ENCODE data around the gene KIAA1755.
A peak's percentile ranks its signal among the peaks of the same experiment; 100 is the strongest.

Gene KIAA1755

GRCh38 chr20:38164069-38164468, 96.5 kb downstream of the KIAA1755 start:
- H2BK15ac ChIP-seq (ENCODE audit: low read depth, poor library complexity, severe bottlenecking), result no peak overlapping the region
- H3K4me2 ChIP-seq (ENCODE audit: low read length, poor library complexity, severe bottlenecking), result no peak overlapping the region
- H3K9ac ChIP-seq (ENCODE audit: low read length), result no peak overlapping the region
- no peak overlapping the region for H2AFZ ChIP-seq (ENCODE audit: low read depth, low read length)
- H3K4me3 ChIP-seq (ENCODE audit: insufficient read depth in 1 of 2, low read depth in 1 of 2, low read length in 2 of 2), result peak overlapping the region in 1 of 2 experiments; percentile 30
- peak overlapping the region; percentile 27 for H2BK120ac ChIP-seq (ENCODE audit: low read depth, low read length)
- H2BK12ac ChIP-seq (ENCODE audit: low read length in 2 of 2), result peak overlapping the region in 1 of 2 experiments; percentile 29
- peak overlapping the region in 1 of 2 experiments; percentile 30 for H3K14ac ChIP-seq (ENCODE audit: low read length in 2 of 2)
- H3K36me3 ChIP-seq (ENCODE audit: control insufficient read depth in 1 of 2, insufficient read depth in 2 of 2, low read depth in 1 of 2, low read length in 2 of 2), result no peaks in the 10 kb centered on the region
- no peak overlapping the region for H2BK5ac ChIP-seq (ENCODE audit: low read depth, low read length, poor library complexity, severe bottlenecking)
- H3K27ac ChIP-seq (ENCODE audit: low read length, poor library complexity, severe bottlenecking), result no peak overlapping the region
- H4K91ac ChIP-seq (ENCODE audit: low read length), result peak overlapping the region; percentile 21
- no peak overlapping the region for H4K8ac ChIP-seq (ENCODE audit: low read length)
- no peak overlapping the region for H2AK5ac ChIP-seq (ENCODE audit: low read length, severe bottlenecking)
- H3K23ac ChIP-seq (ENCODE audit: low read length in 2 of 2), result no peak overlapping the region
- WGBS, result 97% methylated on average over 5 of the region's 5 CpGs
- peak overlapping the region in 1 of 2 experiments; percentile 52 for H3K4ac ChIP-seq (ENCODE audit: low read depth in 1 of 2, low read length in 2 of 2)
- H3K27me3 ChIP-seq (ENCODE audit: control insufficient read depth in 1 of 2, insufficient read depth in 1 of 2, low read length in 2 of 2), result peaks cover 0 to 5% of the 10 kb centered on the region in 2 experiments
- H3K18ac ChIP-seq (ENCODE audit: low read depth in 1 of 2, low read length in 2 of 2), result peak overlapping the region; percentile 40 to 51
- DNase-seq, result no peak
- H3K4me1 ChIP-seq (ENCODE audit: control insufficient read depth, insufficient read depth, low read depth, low read length), result peaks cover 27% of the 10 kb centered on the region
- H3K79me1 ChIP-seq (replicated peaks; ENCODE audit: low read length, poor library complexity, severe bottlenecking), result no peaks in the 10 kb centered on the region
- H3K9me3 ChIP-seq (ENCODE audit: control insufficient read depth, low read length), result no peaks in the 10 kb centered on the region

GRCh38 chr20:38162878-38163875, 97.4 kb downstream of the KIAA1755 start:
- Histone ChIP-seq H2BK12ac (ENCODE audit: low read length in 2 of 2) (no peak overlapping the region), H3K4me3 (ENCODE audit: insufficient read depth in 1 of 2, low read depth in 1 of 2, low read length in 2 of 2) (no peak overlapping the region), H3K27ac (ENCODE audit: low read length, poor library complexity, severe bottlenecking) (no peak overlapping the region), H3K9me3 (ENCODE audit: control insufficient read depth, low read length) (no peaks in the 10 kb centered on the region), H3K36me3 (ENCODE audit: control insufficient read depth in 1 of 2, insufficient read depth in 2 of 2, low read depth in 1 of 2, low read length in 2 of 2) (no peaks in the 10 kb centered on the region), H4K91ac (ENCODE audit: low read length) (no peak overlapping the region), H4K8ac (ENCODE audit: low read length) (no peak overlapping the region), H3K23ac (ENCODE audit: low read length in 2 of 2) (no peak overlapping the region), H3K4me2 (ENCODE audit: low read length, poor library complexity, severe bottlenecking) (no peak overlapping the region), H3K4ac (ENCODE audit: low read depth in 1 of 2, low read length in 2 of 2) (no peak overlapping the region), H3K4me1 (ENCODE audit: control insufficient read depth, insufficient read depth, low read depth, low read length) (peaks cover 25% of the 10 kb centered on the region), H2BK120ac (ENCODE audit: low read depth, low read length) (peak overlapping the region; percentile 27), H2BK15ac (ENCODE audit: low read depth, poor library complexity, severe bottlenecking) (peak overlapping the region; percentile 23), H3K9ac (ENCODE audit: low read length) (no peak overlapping the region), H2AFZ (ENCODE audit: low read depth, low read length) (no peak overlapping the region), H2AK5ac (ENCODE audit: low read length, severe bottlenecking) (no peak overlapping the region), H3K79me1 (replicated peaks; ENCODE audit: low read length, poor library complexity, severe bottlenecking) (no peaks in the 10 kb centered on the region), H2BK5ac (ENCODE audit: low read depth, low read length, poor library complexity, severe bottlenecking) (no peak overlapping the region), H3K18ac (ENCODE audit: low read depth in 1 of 2, low read length in 2 of 2) (peak overlapping the region; percentile 37 to 40), H3K14ac (ENCODE audit: low read length in 2 of 2) (no peak overlapping the region), H3K27me3 (ENCODE audit: control insufficient read depth in 1 of 2, insufficient read depth in 1 of 2, low read length in 2 of 2) (peaks cover 0 to 5% of the 10 kb centered on the region in 2 experiments)
- WGBS, result 75% methylated on average over 15 of the region's 15 CpGs
- no peak for DNase-seq

- Histone ChIP-seq H3K36me3 (ENCODE audit: control insufficient read depth in 1 of 2, insufficient read depth in 2 of 2, low read depth in 1 of 2, low read length in 2 of 2) (no peaks in the 10 kb centered on the region), H2AFZ (ENCODE audit: low read depth, low read length) (no peak overlapping the region), H3K14ac (ENCODE audit: low read length in 2 of 2) (no peak overlapping the region), H3K27me3 (ENCODE audit: control insufficient read depth in 1 of 2, insufficient read depth in 1 of 2, low read length in 2 of 2) (peaks cover 0 to 5% of the 10 kb centered on the region in 2 experiments), H3K4ac (ENCODE audit: low read depth in 1 of 2, low read length in 2 of 2) (no peak overlapping the region), H3K23ac (ENCODE audit: low read length in 2 of 2) (no peak overlapping the region), H3K27ac (ENCODE audit: low read length, poor library complexity, severe bottlenecking) (no peak overlapping the region), H3K4me2 (ENCODE audit: low read length, poor library complexity, severe bottlenecking) (no peak overlapping the region), H3K9ac (ENCODE audit: low read length) (no peak overlapping the region), H2BK15ac (ENCODE audit: low read depth, poor library complexity, severe bottlenecking) (no peak overlapping the region), H3K18ac (ENCODE audit: low read depth in 1 of 2, low read length in 2 of 2) (peak overlapping the region in 1 of 2 experiments; percentile 14), H4K91ac (ENCODE audit: low read length) (peak overlapping the region; percentile 78), H3K4me3 (ENCODE audit: insufficient read depth in 1 of 2, low read depth in 1 of 2, low read length in 2 of 2) (no peak overlapping the region), H3K79me1 (replicated peaks; ENCODE audit: low read length, poor library complexity, severe bottlenecking) (no peaks in the 10 kb centered on the region), H3K9me3 (ENCODE audit: control insufficient read depth, low read length) (no peaks in the 10 kb centered on the region), H2BK12ac (ENCODE audit: low read length in 2 of 2) (no peak overlapping the region), H2BK120ac (ENCODE audit: low read depth, low read length) (no peak overlapping the region), H2BK5ac (ENCODE audit: low read depth, low read length, poor library complexity, severe bottlenecking) (no peak overlapping the region), H2AK5ac (ENCODE audit: low read length, severe bottlenecking) (no peak overlapping the region), H3K4me1 (ENCODE audit: control insufficient read depth, insufficient read depth, low read depth, low read length) (peaks cover 17% of the 10 kb centered on the region), H4K8ac (ENCODE audit: low read length) (no peak overlapping the region)
- no peak for DNase-seq
- WGBS, result 100% methylated on average over 2 of the region's 2 CpGs
These were observed 98.4 kb downstream of the KIAA1755 start for GRCh38 chr20:38162149-38162548.

GRCh38 chr20:38161412-38161774, 99.1 kb downstream of the KIAA1755 start:
- no peak overlapping the region for H2BK5ac ChIP-seq (ENCODE audit: low read depth, low read length, poor library complexity, severe bottlenecking)
- no peak overlapping the region for H4K8ac ChIP-seq (ENCODE audit: low read length)
- no peak overlapping the region for H2BK15ac ChIP-seq (ENCODE audit: low read depth, poor library complexity, severe bottlenecking)
- no peak overlapping the region for H3K4me2 ChIP-seq (ENCODE audit: low read length, poor library complexity, severe bottlenecking)
- H3K9me3 ChIP-seq (ENCODE audit: control insufficient read depth, low read length), result no peaks in the 10 kb centered on the region
- H3K14ac ChIP-seq (ENCODE audit: low read length in 2 of 2), result no peak overlapping the region
- H2AFZ ChIP-seq (ENCODE audit: low read depth, low read length), result no peak overlapping the region
- no peaks in the 10 kb centered on the region for H3K36me3 ChIP-seq (ENCODE audit: control insufficient read depth in 1 of 2, insufficient read depth in 2 of 2, low read depth in 1 of 2, low read length in 2 of 2)
- H2AK5ac ChIP-seq (ENCODE audit: low read length, severe bottlenecking), result no peak overlapping the region
- H2BK120ac ChIP-seq (ENCODE audit: low read depth, low read length), result no peak overlapping the region
- no peak overlapping the region for H3K9ac ChIP-seq (ENCODE audit: low read length)
- H3K27me3 ChIP-seq (ENCODE audit: control insufficient read depth in 1 of 2, insufficient read depth in 1 of 2, low read length in 2 of 2), result peaks cover 0 to 5% of the 10 kb centered on the region in 2 experiments
- H3K4me3 ChIP-seq (ENCODE audit: insufficient read depth in 1 of 2, low read depth in 1 of 2, low read length in 2 of 2), result no peak overlapping the region
- no peak overlapping the region for H3K4ac ChIP-seq (ENCODE audit: low read depth in 1 of 2, low read length in 2 of 2)
- WGBS, result 97% methylated on average over 10 of the region's 14 CpGs
- no peak overlapping the region for H2BK12ac ChIP-seq (ENCODE audit: low read length in 2 of 2)
- H3K27ac ChIP-seq (ENCODE audit: low read length, poor library complexity, severe bottlenecking), result no peak overlapping the region
- H3K4me1 ChIP-seq (ENCODE audit: control insufficient read depth, insufficient read depth, low read depth, low read length), result peaks cover 15% of the 10 kb centered on the region
- no peak overlapping the region for H4K91ac ChIP-seq (ENCODE audit: low read length)
- DNase-seq, result no peak
- H3K23ac ChIP-seq (ENCODE audit: low read length in 2 of 2), result no peak overlapping the region
- no peak overlapping the region for H3K18ac ChIP-seq (ENCODE audit: low read depth in 1 of 2, low read length in 2 of 2)
- H3K79me1 ChIP-seq (replicated peaks; ENCODE audit: low read length, poor library complexity, severe bottlenecking), result no peaks in the 10 kb centered on the region
